Erythroblast (primary cell): ENCODE data around the gene IPCEF1.

ENCODE experiments used
- GATA1 ChIP-seq: IDR thresholded peaks from 2 replicates; pipeline ENCODE4 v1.6.1; 2011; ENCODE audit warnings: low read depth, mild to moderate bottlenecking, control low read depth, low read length, moderate library complexity
- POLR2A ChIP-seq: IDR thresholded peaks from 2 replicates; pipeline ENCODE4 v1.6.1; 2011; ENCODE audit warnings: mild to moderate bottlenecking, low read length

GRCh38 chr6:154379585-154379984 is 23.0 kb upstream of the IPCEF1 start:
- TF ChIP-seq POLR2A (no peak), GATA1 (no peak)
